Measurements from ENCODE around the gene HS6ST3.
"Not testable (repeated sequence)": the region's sequence is repeated elsewhere in the genome, so short reads cannot be mapped to it uniquely, and the experiment has no call there.

HS6ST3 gene

GRCh38 chr13:96751089-96751488, 661.2 kb downstream of the HS6ST3 start:
- no peak for DNase-seq

- DNase-seq, result no peak
Measured at GRCh38 chr13:96762876-96763275, 673.0 kb downstream of the HS6ST3 start.

- no peak for DNase-seq
Measured at GRCh38 chr13:96766306-96766705, 676.4 kb downstream of the HS6ST3 start.

GRCh38 chr13:96768524-96768923, 678.6 kb downstream of the HS6ST3 start:
- no peak for DNase-seq

GRCh38 chr13:96769874-96770273, 680.0 kb downstream of the HS6ST3 start:
- no peak for DNase-seq

GRCh38 chr13:96771486-96772367, 681.8 kb downstream of the HS6ST3 start:
- no peak for DNase-seq

GRCh38 chr13:96772426-96772825, 682.5 kb downstream of the HS6ST3 start:
- no peak for DNase-seq

GRCh38 chr13:96778302-96778701, 688.4 kb downstream of the HS6ST3 start:
- DNase-seq, result not testable (repeated sequence)

- DNase-seq, result no peak
Measured at GRCh38 chr13:96779691-96780090, 689.8 kb downstream of the HS6ST3 start.

- DNase-seq, result no peak
Measured at GRCh38 chr13:96780105-96780504, 690.2 kb downstream of the HS6ST3 start.

- DNase-seq, result no peak
Measured at GRCh38 chr13:96781141-96781540, 691.2 kb downstream of the HS6ST3 start.

GRCh38 chr13:96782186-96782585, 692.3 kb downstream of the HS6ST3 start:
- no peak for DNase-seq

GRCh38 chr13:96783057-96783456, 693.1 kb downstream of the HS6ST3 start:
- no peak for DNase-seq

- DNase-seq, result peak; percentile 0
Measured at GRCh38 chr13:96783511-96783910, 693.6 kb downstream of the HS6ST3 start.

GRCh38 chr13:96785986-96786385, 696.1 kb downstream of the HS6ST3 start:
- no peak for DNase-seq

- no peak for DNase-seq
Measured at GRCh38 chr13:96792188-96792587, 702.3 kb downstream of the HS6ST3 start.

GRCh38 chr13:96792736-96793403, 703.0 kb downstream of the HS6ST3 start:
- DNase-seq, result no peak

- DNase-seq, result no peak
Measured at GRCh38 chr13:96793404-96793755, 703.5 kb downstream of the HS6ST3 start.

GRCh38 chr13:96794669-96795068, 704.8 kb downstream of the HS6ST3 start:
- no peak for DNase-seq

- no peak for DNase-seq
Measured at GRCh38 chr13:96795670-96796069, 705.8 kb downstream of the HS6ST3 start.

GRCh38 chr13:96796091-96796633, 706.3 kb downstream of the HS6ST3 start:
- no peak for DNase-seq

- DNase-seq, result no peak
Measured at GRCh38 chr13:96797136-96797535, 707.2 kb downstream of the HS6ST3 start.

GRCh38 chr13:96803456-96804100, 713.7 kb downstream of the HS6ST3 start:
- DNase-seq, result no peak

GRCh38 chr13:96804174-96804573, 714.3 kb downstream of the HS6ST3 start:
- DNase-seq, result no peak

All from NCI-H2029 treated with DMSO at 0.1 percent for 48 hours (cell line).